GM19324 (cell line): ENCODE results near the gene LUZP2.

Source experiments
- ATAC-seq: cut with Tn5 transposase; IDR thresholded peaks from one replicate; pipeline ENCODE4 v1.9.1; 2021; ENCODE audit warnings: mild to moderate bottlenecking, moderate library complexity; ENCODE audit not compliant: unreplicated experiment, low FRiP score

LUZP2 gene

GRCh38 chr11:24625975-24626374 lies 129.1 kb downstream of the LUZP2 start:
- ATAC-seq: no peak

- ATAC-seq: no peak
Measured at GRCh38 chr11:24628224-24628776, 131.4 kb downstream of the LUZP2 start.

- ATAC-seq: no peak
Measured at GRCh38 chr11:24634606-24635160, 137.8 kb downstream of the LUZP2 start.

- no peak for ATAC-seq
Measured at GRCh38 chr11:24635588-24636290, 138.9 kb downstream of the LUZP2 start.

GRCh38 chr11:24636291-24636629 lies 139.4 kb downstream of the LUZP2 start:
- ATAC-seq: no peak

- no peak for ATAC-seq
Measured at GRCh38 chr11:24637520-24637919, 140.7 kb downstream of the LUZP2 start.

- ATAC-seq: no peak
Measured at GRCh38 chr11:24642648-24643047, 145.8 kb downstream of the LUZP2 start.

- no peak for ATAC-seq
Measured at GRCh38 chr11:24645563-24645962, 148.7 kb downstream of the LUZP2 start.

- ATAC-seq: no peak
Measured at GRCh38 chr11:24651873-24652272, 155.0 kb downstream of the LUZP2 start.

GRCh38 chr11:24653901-24654300 lies 157.0 kb downstream of the LUZP2 start:
- no peak for ATAC-seq

- ATAC-seq: no peak
Measured at GRCh38 chr11:24661331-24661730, 164.5 kb downstream of the LUZP2 start.

GRCh38 chr11:24664399-24664798 lies 167.5 kb downstream of the LUZP2 start:
- no peak for ATAC-seq

GRCh38 chr11:24667353-24667968 lies 170.6 kb downstream of the LUZP2 start:
- no peak for ATAC-seq

GRCh38 chr11:24678703-24679348 lies 182.0 kb downstream of the LUZP2 start:
- ATAC-seq: no peak

GRCh38 chr11:24679821-24680351 lies 183.0 kb downstream of the LUZP2 start:
- no peak for ATAC-seq

GRCh38 chr11:24683583-24683982 lies 186.7 kb downstream of the LUZP2 start:
- no peak for ATAC-seq

GRCh38 chr11:24685821-24686220 lies 189.0 kb downstream of the LUZP2 start:
- no peak for ATAC-seq

GRCh38 chr11:24687531-24688147 lies 190.8 kb downstream of the LUZP2 start:
- no peak for ATAC-seq

- ATAC-seq: no peak
Measured at GRCh38 chr11:24688981-24689380, 192.1 kb downstream of the LUZP2 start.

- ATAC-seq: no peak
Measured at GRCh38 chr11:24697522-24698111, 200.8 kb downstream of the LUZP2 start.
